Liver (tissue), 3 donors: Measurements from ENCODE around the gene PDE9A.

Experiments used
- EGR1 ChIP-seq, 2 donors: IDR thresholded peaks; 2 replicates each; pipeline ENCODE4 v1.6.1; 2016 to 2018; ENCODE audit warnings: antibody characterized with exemption in 2 of 2, low read depth in 2 of 2
- GABPA ChIP-seq, 2 donors: IDR thresholded peaks in 1 of 2; conservative IDR thresholded peaks in 1 of 2; 2 replicates each; pipeline ENCODE4 v1.6.1; 2016; ENCODE audit warnings: antibody characterized with exemption in 2 of 2, mild to moderate bottlenecking in 1 of 2, moderate library complexity in 1 of 2
- HNF4A ChIP-seq, 2 donors: conservative IDR thresholded peaks; 2 replicates each; pipeline ENCODE4 v1.6.1; 2016; ENCODE audit warnings: antibody characterized with exemption in 2 of 2, mild to moderate bottlenecking in 2 of 2
- JUND ChIP-seq, 2 donors: IDR thresholded peaks; 2 replicates each; pipeline ENCODE4 v1.6.1; 2016; ENCODE audit warnings: antibody characterized with exemption in 2 of 2
- SP1 ChIP-seq: IDR thresholded peaks from 2 replicates; pipeline ENCODE4 v1.6.1; 2018; ENCODE audit warnings: antibody characterized with exemption, mild to moderate bottlenecking
- YY1 ChIP-seq: IDR thresholded peaks from 2 replicates; pipeline ENCODE4 v1.6.1; 2016; ENCODE audit warnings: antibody characterized with exemption, mild to moderate bottlenecking
- TF ChIP-seq, protein P1 (sequence below): fragments of 150-350 bp; IDR thresholded peaks from 2 replicates; pipeline ENCODE4 v1.5.1; 2017; ENCODE audit warnings: improper control_type of control experiment, low read depth, low read length; ENCODE audit not compliant: missing input control
- TF ChIP-seq, protein P2 (sequence below): IDR thresholded peaks from 2 replicates; pipeline ENCODE4 v1.6.1; 2016; ENCODE audit warnings: antibody characterized with exemption
- TF ChIP-seq, protein P3 (sequence below): IDR thresholded peaks from 2 replicates; pipeline ENCODE4 v1.6.1; 2016; ENCODE audit warnings: antibody characterized with exemption
- donor health status: healthy.
- donor health status: healthy.

DNA sequence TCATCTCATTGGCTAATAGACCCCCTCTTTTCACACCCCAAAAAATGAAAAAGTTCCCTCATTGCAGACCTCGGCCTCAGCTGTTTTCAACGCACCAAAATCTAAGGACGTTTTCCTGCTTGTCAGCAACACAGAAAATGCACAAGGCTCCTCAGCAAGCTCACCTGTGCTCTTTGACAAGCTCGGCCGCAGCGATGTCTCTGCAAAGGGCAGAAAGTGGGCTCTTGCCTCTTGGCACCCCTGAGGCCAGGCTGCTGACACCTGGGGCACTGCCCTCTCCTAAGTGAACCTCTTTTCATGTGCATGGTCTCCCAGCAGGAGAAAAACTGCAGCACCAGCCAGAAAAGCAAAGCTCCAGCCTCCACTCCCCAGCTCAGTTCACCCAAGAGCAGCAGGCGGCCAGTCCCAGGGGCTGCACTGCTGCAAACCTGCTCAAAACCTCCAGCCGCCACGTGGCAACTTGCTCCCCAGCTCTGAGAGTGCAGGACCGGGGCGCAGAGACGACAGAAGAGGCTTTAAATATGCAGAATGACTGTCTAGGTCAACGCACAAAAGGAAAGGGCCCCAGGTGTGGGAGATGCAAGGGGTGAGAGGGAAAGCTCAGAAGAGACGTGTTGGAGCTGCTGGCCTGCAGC, 101.7 kb downstream of the PDE9A start:
- TF ChIP-seq, protein P1, sequence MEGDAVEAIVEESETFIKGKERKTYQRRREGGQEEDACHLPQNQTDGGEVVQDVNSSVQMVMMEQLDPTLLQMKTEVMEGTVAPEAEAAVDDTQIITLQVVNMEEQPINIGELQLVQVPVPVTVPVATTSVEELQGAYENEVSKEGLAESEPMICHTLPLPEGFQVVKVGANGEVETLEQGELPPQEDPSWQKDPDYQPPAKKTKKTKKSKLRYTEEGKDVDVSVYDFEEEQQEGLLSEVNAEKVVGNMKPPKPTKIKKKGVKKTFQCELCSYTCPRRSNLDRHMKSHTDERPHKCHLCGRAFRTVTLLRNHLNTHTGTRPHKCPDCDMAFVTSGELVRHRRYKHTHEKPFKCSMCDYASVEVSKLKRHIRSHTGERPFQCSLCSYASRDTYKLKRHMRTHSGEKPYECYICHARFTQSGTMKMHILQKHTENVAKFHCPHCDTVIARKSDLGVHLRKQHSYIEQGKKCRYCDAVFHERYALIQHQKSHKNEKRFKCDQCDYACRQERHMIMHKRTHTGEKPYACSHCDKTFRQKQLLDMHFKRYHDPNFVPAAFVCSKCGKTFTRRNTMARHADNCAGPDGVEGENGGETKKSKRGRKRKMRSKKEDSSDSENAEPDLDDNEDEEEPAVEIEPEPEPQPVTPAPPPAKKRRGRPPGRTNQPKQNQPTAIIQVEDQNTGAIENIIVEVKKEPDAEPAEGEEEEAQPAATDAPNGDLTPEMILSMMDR: no peak
- no peak for TF ChIP-seq EGR1 (IDR thresholded peaks at IDR 0.05; ENCODE audit: low read depth in 2 of 2)
- no peak for TF ChIP-seq YY1
- TF ChIP-seq, protein P2, sequence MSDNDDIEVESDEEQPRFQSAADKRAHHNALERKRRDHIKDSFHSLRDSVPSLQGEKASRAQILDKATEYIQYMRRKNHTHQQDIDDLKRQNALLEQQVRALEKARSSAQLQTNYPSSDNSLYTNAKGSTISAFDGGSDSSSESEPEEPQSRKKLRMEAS: no peak
- no peak for TF ChIP-seq HNF4A (conservative IDR thresholded peaks at IDR 0.05)
- no peak for TF ChIP-seq GABPA (IDR thresholded peaks at IDR 0.05 in 1 of 2, conservative IDR thresholded peaks at IDR 0.05 in 1 of 2)
- TF ChIP-seq SP1: no peak
- TF ChIP-seq JUND (IDR thresholded peaks at IDR 0.05): no peak
- TF ChIP-seq, protein P3, sequence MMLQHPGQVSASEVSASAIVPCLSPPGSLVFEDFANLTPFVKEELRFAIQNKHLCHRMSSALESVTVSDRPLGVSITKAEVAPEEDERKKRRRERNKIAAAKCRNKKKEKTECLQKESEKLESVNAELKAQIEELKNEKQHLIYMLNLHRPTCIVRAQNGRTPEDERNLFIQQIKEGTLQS: no peak
